Thyroid gland (tissue), 4 donors: Measurements from ENCODE around the gene UBR4. TPM values are rescaled to one million over a fixed set of nuclear protein-coding genes. Genes with fewer than 3 reads are reported as not detected.

Experiments
- DNase-seq, 2 donors: peaks; one replicate each; pipeline ENCODE4 v3.0.0-alpha.2; 2019
- H3K27ac ChIP-seq, 3 donors: fragments of 200-600 bp; sonication (generic); 1 replicate in 2 of 3; 2 replicates in 1 of 3; pipeline ENCODE4 v1.5.1; 2016 to 2019; ENCODE audit warnings: mild to moderate bottlenecking in 1 of 3, moderate library complexity in 1 of 3
- H3K27me3 ChIP-seq: fragments of 200-600 bp; sonication (generic); one replicate; pipeline ENCODE4 v1.5.1; 2019
- H3K36me3 ChIP-seq, 2 donors: fragments of 200-600 bp; sonication (generic); one replicate each; pipeline ENCODE4 v1.5.1; 2016 to 2019
- H3K4me1 ChIP-seq, 2 donors: fragments of 200-600 bp; sonication (generic); one replicate each; pipeline ENCODE4 v1.5.1; 2017 to 2019
- H3K4me3 ChIP-seq, 3 donors: fragments of 200-600 bp; sonication (generic); replicated peaks in 1 of 3; 1 replicate in 2 of 3; 2 replicates in 1 of 3; pipeline ENCODE4 v1.5.1; 2016; ENCODE audit warnings: mild to moderate bottlenecking in 1 of 3
- H3K9me3 ChIP-seq: fragments of 200-600 bp; sonication (generic); one replicate; pipeline ENCODE4 v1.5.1; 2017
- POLR2A ChIP-seq, 2 donors: fragments of 450-650 bp; IDR thresholded peaks; one replicate each; pipeline ENCODE4 v1.6.1; 2017; ENCODE audit warnings: antibody characterized with exemption in 2 of 2, mild to moderate bottlenecking in 2 of 2, moderate library complexity in 1 of 2
- WGBS, 2 donors: methylation state at CpG; one replicate each; pipeline ENCODE4 v1.1.5; 2017; 5-methylcytosine and 5-hydroxymethylcytosine counted together
- intact Hi-C: fragments of 100-400 bp; cut with DNase I; formaldehyde crosslinking; loops from one replicate; pipeline ENCODE4 v1.15.1; 2023
- total RNA-seq, 4 donors: library from RNA; depleted of rRNA; stranded (reverse); fragments of >200 nt; gene quantifications; one replicate each; pipeline ENCODE4 v1.2.3, GENCODE V29; 2016
- TF ChIP-seq, protein P1 (sequence below), 6 experiments: fragments of 200-600 bp in 3 of 6; fragments of 450-650 bp in 3 of 6; sonication (generic) in 3 of 6; IDR thresholded peaks; one replicate each; pipeline ENCODE4 v1.5.1; 2016 to 2019; ENCODE audit warnings: antibody characterized with exemption in 6 of 6, mild to moderate bottlenecking in 2 of 6, inconsistent platforms in 1 of 6, moderate library complexity in 1 of 6

UBR4 gene
- total RNA-seq, 4 donors from 2014 or later = 110 to 221 (median 160) TPM

DNA sequence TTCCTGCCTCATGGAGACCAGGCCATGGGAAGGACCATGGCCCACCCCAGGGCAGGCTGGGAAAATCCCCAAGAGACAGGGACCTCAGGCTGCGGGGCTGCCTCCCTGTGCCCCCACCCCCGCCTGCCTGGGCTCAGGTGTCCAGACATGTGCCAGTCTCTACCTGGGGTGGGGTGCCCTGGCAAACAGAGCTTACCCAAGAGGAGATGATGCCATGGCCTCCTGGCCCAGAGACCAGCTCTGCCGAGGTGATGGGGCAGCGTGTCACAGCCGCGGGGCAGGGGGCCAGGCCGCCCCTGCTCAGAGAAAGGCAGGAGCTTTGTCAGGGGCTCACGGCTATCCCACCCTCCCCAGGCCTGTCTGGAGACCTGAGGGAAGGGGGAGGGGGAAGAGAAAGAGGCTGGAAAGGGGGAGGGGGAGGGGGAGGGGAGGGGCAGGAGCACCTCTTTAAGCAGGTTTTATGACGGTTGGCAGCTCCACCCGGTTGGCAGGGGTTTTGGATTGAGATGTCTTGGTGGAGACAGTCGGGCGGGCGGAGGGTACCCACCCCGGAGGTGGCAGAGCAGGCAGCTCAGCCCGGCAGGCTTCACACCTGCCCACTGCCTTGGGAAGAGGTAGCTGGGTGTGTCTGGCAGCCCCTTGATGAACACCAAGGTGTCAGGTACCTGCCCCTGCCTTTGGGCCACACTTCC is 152.1 kb downstream of the UBR4 start:
- intact Hi-C loops = no loop called here
- no peak overlapping the region for H3K4me3 ChIP-seq
- TF ChIP-seq, protein P1, sequence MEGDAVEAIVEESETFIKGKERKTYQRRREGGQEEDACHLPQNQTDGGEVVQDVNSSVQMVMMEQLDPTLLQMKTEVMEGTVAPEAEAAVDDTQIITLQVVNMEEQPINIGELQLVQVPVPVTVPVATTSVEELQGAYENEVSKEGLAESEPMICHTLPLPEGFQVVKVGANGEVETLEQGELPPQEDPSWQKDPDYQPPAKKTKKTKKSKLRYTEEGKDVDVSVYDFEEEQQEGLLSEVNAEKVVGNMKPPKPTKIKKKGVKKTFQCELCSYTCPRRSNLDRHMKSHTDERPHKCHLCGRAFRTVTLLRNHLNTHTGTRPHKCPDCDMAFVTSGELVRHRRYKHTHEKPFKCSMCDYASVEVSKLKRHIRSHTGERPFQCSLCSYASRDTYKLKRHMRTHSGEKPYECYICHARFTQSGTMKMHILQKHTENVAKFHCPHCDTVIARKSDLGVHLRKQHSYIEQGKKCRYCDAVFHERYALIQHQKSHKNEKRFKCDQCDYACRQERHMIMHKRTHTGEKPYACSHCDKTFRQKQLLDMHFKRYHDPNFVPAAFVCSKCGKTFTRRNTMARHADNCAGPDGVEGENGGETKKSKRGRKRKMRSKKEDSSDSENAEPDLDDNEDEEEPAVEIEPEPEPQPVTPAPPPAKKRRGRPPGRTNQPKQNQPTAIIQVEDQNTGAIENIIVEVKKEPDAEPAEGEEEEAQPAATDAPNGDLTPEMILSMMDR (IDR thresholded peaks at IDR 0.05) = no peak
- TF ChIP-seq POLR2A (IDR thresholded peaks at IDR 0.05) = no peak
- H3K27me3 ChIP-seq = no peaks in the 10 kb centered on the region
- WGBS, 2 donors = 69 to 75% methylated on average over 10 to 15 of the region's 15 CpGs
- no peaks in the 10 kb centered on the region for H3K9me3 ChIP-seq
- peaks cover 16 to 24% of the 10 kb centered on the region in 2 donors for H3K4me1 ChIP-seq
- H3K36me3 ChIP-seq = no peaks in the 10 kb centered on the region
- no peak overlapping the region for H3K27ac ChIP-seq
- no peak for DNase-seq

DNA sequence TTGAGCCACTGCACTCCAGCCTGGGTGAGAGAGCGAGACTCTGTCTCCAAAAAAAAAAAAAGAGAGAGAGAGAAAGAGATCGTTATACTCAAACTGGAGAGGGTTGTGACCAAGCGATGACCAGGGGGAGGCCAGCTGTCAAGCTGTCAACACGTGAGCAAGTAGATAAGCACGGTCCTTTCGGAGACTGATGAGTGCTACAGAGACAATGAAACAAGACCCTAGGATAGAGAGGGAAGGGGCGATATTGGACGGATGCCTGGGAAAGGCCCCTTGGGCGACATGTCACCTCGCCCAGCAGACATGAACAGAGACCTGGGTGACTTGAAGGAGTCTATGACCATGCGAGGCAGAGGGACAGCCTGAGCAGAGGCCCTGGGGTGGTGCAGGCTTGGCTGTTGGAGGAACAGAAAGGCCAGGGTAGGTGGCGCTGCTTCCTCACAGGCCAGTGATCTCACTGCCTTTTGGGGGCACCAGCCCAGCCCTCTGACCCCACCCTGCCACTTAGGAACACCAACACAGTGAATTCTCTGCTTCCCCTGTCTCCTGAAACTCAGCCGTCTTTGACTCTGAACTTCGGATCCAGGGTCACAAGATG is 152.8 kb downstream of the UBR4 start:
- Histone ChIP-seq H3K27me3 (no peaks in the 10 kb centered on the region), H3K4me3 (no peak overlapping the region), H3K9me3 (no peaks in the 10 kb centered on the region), H3K36me3 (no peaks in the 10 kb centered on the region), H3K27ac (no peak overlapping the region), H3K4me1 (peaks cover 16 to 24% of the 10 kb centered on the region in 2 donors)
- DNase-seq = no peak
- WGBS, 2 donors = 86 to 89% methylated on average over 14 of the region's 14 CpGs
- no peak for TF ChIP-seq POLR2A (IDR thresholded peaks at IDR 0.05)
- TF ChIP-seq, protein P1 (IDR thresholded peaks at IDR 0.05) = no peak
- intact Hi-C loops = no loop called here

DNA sequence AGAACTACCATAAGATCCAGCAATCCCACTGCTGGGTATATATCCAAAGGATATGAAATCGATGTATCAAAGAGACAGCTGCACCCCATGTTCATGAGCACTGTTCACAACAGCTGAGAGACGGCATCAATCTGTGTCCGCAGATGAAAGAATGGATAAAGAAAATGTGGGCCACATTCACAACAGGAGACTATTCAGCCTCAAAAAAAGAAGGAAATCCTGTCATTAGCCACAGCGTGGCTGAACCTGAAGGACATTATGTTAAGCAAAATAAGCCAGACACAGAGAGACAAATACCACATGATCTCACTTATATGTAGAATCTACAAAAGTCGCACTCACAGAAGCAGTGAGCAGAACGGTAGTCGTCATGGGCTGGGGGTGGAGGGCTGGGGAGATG is 154.4 kb downstream of the UBR4 start:
- Histone ChIP-seq H3K27ac (peak overlapping the region in 2 of 3 donors; percentile 64 to 81), H3K36me3 (no peaks in the 10 kb centered on the region), H3K4me1 (peaks cover 16 to 24% of the 10 kb centered on the region in 2 donors), H3K9me3 (no peaks in the 10 kb centered on the region), H3K4me3 (no peak overlapping the region), H3K27me3 (no peaks in the 10 kb centered on the region)
- TF ChIP-seq, protein P1 (IDR thresholded peaks at IDR 0.05) = no peak
- no peak for TF ChIP-seq POLR2A (IDR thresholded peaks at IDR 0.05)
- DNase-seq = peak; percentile 44 to 58
- WGBS, 2 donors = 26 to 31% methylated on average over 7 of the region's 7 CpGs
- intact Hi-C loops = no loop called here

DNA sequence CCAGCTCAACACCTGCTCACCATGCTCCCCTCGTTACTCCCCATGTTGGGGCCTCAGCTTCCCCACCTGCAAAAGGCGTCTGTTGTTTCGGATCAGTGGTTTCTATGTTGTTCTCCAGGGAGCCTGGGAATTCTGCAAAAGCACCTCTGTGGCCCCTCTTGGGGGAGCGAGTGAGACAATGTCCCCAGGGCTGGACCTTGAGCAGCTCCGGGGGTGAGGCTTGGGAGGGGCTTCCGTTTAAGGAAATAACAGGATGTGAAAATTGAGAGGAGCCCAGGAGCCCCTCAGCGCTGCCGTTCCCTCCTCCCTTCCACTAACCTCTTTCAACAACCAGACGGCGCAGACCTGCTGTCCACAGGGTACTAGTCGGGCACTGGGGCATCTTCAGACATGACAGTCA is 155.1 kb downstream of the UBR4 start:
- H3K4me1 ChIP-seq = peaks cover 16 to 28% of the 10 kb centered on the region in 2 donors
- 30 to 31% methylated on average over 11 of the region's 11 CpGs for WGBS, 2 donors
- peak overlapping the region in 2 of 3 donors; percentile 64 to 81 for H3K27ac ChIP-seq
- no peak for DNase-seq
- H3K9me3 ChIP-seq = no peaks in the 10 kb centered on the region
- no peak overlapping the region for H3K4me3 ChIP-seq
- intact Hi-C loops = no loop called here
- H3K27me3 ChIP-seq = no peaks in the 10 kb centered on the region
- TF ChIP-seq, protein P1 (IDR thresholded peaks at IDR 0.05) = no peak
- TF ChIP-seq POLR2A (IDR thresholded peaks at IDR 0.05) = no peak
- no peaks in the 10 kb centered on the region for H3K36me3 ChIP-seq

DNA sequence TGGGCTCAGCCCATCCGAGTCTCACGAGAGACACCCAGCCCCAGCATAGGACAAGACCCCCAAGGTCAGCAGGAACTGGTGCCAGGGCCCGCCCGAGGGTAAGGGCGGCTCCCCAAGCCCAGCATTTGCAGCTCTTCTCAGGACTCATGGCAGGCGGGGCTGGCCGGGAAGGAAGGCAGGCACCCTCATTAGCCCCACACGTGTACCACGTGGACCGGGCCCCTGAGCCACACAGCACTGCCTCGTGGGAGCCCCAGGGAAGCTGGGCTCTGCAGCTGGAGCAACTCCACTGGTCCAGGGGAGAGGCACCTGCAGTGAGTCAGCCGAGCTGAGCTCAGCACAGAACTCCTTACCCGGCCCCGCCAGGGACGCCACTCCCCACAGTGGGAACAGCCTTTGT is 155.8 kb downstream of the UBR4 start:
- DNase-seq = no peak
- TF ChIP-seq, protein P1 (IDR thresholded peaks at IDR 0.05) = no peak
- TF ChIP-seq POLR2A (IDR thresholded peaks at IDR 0.05) = no peak
- peak overlapping the region in 2 of 3 donors; percentile 64 to 81 for H3K27ac ChIP-seq
- H3K27me3 ChIP-seq = no peaks in the 10 kb centered on the region
- H3K36me3 ChIP-seq = no peaks in the 10 kb centered on the region
- 90 to 93% methylated on average over 2 to 6 of the region's 15 CpGs for WGBS, 2 donors
- intact Hi-C loops = no loop called here
- H3K9me3 ChIP-seq = no peaks in the 10 kb centered on the region
- peaks cover 16 to 28% of the 10 kb centered on the region in 2 donors for H3K4me1 ChIP-seq
- no peak overlapping the region for H3K4me3 ChIP-seq
